Femur (tissue), 1 donor: ENCODE measurements around the gene ARL4C.

Source experiments
- DNase-seq: peaks from one replicate; pipeline ENCODE4 v3.0.0-alpha.2; 2017

The ARL4C gene

GRCh38 chr2:234497594-234498235 lies 834 bp upstream of the ARL4C start:
- no peak for DNase-seq

GRCh38 chr2:234496055-234496834 lies 636 bp downstream of the ARL4C start:
- DNase-seq, result peak; percentile 42

- DNase-seq, result no peak
These were observed 1.4 kb downstream of the ARL4C start for GRCh38 chr2:234495251-234496054.

GRCh38 chr2:234494361-234495250 lies 2.3 kb downstream of the ARL4C start:
- no peak for DNase-seq

- DNase-seq, result no peak
These were observed 3.1 kb downstream of the ARL4C start for GRCh38 chr2:234493796-234494195.

- DNase-seq, result no peak
These were observed 4.0 kb downstream of the ARL4C start for GRCh38 chr2:234492717-234493485.

GRCh38 chr2:234491897-234492296 lies 5.0 kb downstream of the ARL4C start:
- no peak for DNase-seq

GRCh38 chr2:234491281-234491680 lies 5.6 kb downstream of the ARL4C start:
- no peak for DNase-seq

GRCh38 chr2:234490271-234491091 lies 6.4 kb downstream of the ARL4C start:
- DNase-seq, result no peak

- no peak for DNase-seq
These were observed 7.9 kb downstream of the ARL4C start for GRCh38 chr2:234488913-234489451.

GRCh38 chr2:234488486-234488885 lies 8.4 kb downstream of the ARL4C start:
- DNase-seq, result no peak

GRCh38 chr2:234487356-234487755 lies 9.5 kb downstream of the ARL4C start:
- no peak for DNase-seq

- DNase-seq, result no peak
These were observed 13.2 kb downstream of the ARL4C start for GRCh38 chr2:234483568-234484251.

GRCh38 chr2:234481301-234481700 lies 15.6 kb downstream of the ARL4C start:
- no peak for DNase-seq

- no peak for DNase-seq
These were observed 16.5 kb downstream of the ARL4C start for GRCh38 chr2:234480337-234480736.

GRCh38 chr2:234479465-234479864 lies 17.4 kb downstream of the ARL4C start:
- DNase-seq, result no peak

GRCh38 chr2:234478121-234478858 lies 18.6 kb downstream of the ARL4C start:
- DNase-seq, result no peak

- no peak for DNase-seq
These were observed 20.1 kb downstream of the ARL4C start for GRCh38 chr2:234476766-234477165.

GRCh38 chr2:234474654-234475053 lies 22.2 kb downstream of the ARL4C start:
- DNase-seq, result no peak
